HG02763 (cell line): ENCODE data around the gene TENM3.

Experiments used
- ATAC-seq: cut with Tn5 transposase; IDR thresholded peaks from one replicate; pipeline ENCODE4 v1.9.1; 2021; ENCODE audit warnings: mild to moderate bottlenecking, moderate library complexity; ENCODE audit not compliant: unreplicated experiment

TENM3 gene

DNA sequence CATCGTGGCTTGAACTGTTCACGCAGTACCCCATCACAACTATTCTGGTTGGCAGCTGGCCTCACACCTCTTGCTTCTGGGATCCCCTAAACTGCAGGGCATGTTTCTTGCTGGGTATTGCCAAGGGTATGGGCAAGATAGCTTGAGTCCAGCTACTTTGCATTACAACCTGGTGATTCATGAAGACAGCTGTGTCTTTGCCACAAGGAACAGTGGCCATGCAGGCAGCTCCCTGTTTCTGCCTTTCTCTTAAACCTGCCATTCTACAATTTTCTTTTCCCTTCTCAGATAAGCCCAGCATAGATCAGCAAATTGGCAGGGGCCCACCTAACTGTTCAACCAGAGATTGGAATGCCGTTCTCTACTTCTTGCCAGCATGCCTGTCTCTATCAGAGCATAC is 42.8 kb downstream of the TENM3 start:
- ATAC-seq = no peak

DNA sequence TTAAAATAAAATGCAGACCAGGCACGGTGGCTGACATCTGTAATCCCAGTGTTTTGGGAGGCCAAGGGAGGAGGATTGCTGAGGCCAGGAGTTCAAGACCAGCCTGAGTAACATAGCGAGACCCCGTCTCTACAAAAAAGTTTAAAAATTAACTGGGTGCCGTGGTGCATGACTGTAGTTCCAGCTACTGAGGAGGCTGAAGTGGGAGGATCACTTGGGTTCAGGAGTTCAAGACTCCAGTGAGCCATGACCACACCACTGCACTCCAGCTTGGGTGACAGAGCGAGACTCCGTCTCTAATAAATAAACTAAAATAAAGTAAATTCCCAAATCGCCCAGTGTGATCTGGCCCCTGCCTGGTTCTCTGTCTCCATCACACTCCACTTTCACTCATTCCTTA is 43.7 kb downstream of the TENM3 start:
- ATAC-seq = no peak

DNA sequence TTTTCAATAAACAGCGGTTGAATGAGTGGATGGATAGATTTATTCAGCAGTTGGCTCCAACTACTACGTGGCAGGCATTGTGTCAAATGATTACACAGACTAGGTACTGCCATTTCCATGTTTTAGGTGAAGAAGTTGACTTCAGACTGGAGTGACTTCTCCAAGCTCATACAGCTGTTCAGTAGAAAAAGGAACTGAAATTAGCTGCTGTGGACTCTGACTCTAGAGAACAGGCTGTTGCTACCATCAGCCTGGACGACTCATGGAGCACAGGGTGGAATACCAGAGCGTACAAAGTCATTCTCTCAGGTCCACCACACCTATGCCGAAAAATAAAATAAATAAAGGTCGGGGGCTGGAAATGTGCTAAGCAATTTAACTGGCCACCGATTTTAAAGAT is 45.3 kb downstream of the TENM3 start:
- no peak for ATAC-seq

DNA sequence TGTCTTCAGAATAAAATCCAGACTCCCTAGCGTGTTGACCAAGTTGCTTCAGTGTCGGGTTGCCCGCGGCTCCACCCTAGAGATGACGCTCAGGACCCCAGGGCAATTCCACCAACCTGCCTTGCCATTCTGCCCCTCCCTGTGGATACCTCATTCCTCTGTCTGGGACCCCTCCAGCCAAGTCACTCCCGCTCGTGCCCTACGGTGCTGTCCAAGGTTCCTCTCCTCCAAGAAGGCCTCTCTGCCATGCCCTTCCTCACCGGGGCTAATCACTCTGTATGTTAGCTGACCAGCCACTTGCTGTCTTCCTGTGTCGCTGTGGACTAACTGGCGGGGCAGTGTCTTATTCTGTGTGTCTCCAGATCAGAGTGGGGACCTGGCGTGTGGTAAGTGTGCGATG is 46.6 kb downstream of the TENM3 start:
- no peak for ATAC-seq

DNA sequence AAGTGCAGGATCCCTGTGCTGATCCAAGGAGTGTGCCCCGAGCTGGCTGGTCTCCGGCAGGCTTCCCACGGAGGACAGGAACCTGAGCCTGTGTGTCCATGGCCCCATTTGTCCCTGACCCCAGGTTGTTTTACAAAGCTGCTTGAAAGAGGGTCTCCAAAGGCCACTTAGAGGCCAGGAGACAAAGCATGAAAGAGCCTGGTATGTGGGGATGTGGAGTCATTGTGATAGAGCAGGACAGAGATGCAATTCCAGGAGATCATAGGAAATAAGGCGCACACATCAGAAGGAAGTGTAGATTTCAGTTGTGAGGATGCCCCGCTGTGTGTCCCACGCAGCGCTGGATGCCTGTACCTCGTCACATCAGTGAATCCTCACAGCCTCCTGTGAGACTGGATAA is 48.0 kb downstream of the TENM3 start:
- no peak for ATAC-seq

DNA sequence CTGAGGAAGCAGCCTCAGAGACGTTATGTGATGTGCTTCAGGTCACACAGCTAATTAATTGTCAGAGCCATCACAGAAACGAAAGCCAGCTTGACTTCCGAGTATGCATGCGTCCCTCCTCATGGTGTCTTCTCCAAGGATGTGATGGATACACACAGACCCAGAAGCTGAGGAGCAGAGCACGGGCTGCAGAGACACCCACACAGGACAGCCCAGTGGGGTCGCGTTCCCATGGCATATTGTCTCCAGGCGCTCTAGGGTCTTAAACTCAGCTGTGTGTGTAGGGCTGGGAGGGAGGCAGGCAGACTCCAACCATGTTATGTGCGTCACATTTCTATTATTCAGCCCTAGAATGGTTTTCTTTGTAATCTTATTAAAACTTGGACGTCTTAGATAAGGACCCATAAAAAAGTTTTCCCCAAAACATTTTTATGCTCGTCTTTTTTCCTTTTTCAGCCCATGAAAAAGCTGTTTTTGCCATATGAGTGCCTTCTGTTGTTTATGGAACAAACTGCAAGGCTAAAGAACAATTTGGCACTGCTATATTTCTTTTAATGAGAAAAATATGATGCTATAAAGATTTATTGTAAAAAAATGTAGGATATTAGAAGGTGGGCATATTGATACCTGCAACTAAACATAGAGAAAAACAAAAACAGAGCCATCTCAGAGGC is 48.5 kb downstream of the TENM3 start:
- no peak for ATAC-seq

DNA sequence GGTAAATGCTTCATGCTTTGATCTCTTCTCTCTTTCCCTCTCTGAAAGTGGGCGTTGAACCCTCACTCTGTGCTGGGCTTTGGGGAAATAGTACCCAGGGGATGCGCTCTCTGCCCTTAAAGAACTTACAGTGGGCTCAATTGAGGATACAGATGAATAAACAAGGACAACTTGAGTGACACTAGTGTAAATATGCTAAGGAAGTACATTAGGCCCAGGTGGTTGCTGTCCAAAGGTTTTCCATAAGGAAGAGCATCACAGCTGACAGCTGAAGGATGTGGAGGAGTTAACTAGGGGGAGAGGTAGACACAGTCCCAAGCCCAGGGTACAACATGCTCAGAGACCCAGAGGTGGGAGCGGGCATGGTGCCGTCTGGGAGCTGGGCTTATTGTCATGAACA is 49.4 kb downstream of the TENM3 start:
- no peak for ATAC-seq

DNA sequence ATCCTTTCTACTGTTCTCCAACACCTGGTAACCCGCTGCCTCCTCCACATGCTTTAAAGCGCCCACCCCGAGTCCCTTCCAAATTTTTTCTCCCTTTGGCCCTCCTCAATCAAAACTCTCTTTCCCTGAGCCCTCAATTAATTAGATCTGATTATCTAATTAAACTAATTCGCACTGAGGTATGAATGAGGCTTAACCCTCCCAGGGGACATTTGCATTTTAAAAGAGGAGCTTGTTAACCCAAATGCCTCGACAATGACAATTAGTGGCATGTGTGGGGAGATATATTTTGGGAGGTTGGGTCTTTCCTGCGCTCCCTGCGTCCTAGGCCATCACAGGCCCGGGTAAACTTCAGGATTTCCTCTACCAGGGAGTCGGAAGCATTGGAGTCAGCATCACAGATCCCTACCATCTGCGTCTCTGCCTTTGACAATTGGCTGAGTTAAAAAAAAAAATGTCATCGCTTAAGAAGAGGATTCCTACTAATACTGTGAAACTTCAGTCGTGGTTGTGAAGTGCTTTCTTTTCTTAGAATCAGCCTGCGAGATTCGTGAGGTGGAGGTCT is 50.6 kb downstream of the TENM3 start:
- no peak for ATAC-seq

DNA sequence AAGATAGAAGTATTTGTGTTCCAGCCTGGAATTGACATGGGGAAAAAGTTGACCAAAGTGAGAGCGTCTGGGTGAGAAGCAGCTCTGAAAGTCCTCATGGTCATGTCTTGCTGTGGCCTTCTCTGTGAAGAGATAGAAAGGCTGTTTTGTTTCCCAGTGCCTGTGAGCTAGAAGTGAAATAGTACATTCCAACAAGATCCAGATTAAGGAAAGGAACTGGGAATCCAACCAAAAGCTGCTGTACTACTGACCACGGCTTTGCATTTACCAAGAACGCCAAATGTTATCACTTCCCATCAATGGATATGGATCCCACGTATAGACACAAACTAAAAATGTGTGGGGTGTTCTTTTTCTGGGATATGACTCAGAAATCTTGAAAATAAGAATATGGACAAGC is 51.2 kb downstream of the TENM3 start:
- ATAC-seq = no peak

DNA sequence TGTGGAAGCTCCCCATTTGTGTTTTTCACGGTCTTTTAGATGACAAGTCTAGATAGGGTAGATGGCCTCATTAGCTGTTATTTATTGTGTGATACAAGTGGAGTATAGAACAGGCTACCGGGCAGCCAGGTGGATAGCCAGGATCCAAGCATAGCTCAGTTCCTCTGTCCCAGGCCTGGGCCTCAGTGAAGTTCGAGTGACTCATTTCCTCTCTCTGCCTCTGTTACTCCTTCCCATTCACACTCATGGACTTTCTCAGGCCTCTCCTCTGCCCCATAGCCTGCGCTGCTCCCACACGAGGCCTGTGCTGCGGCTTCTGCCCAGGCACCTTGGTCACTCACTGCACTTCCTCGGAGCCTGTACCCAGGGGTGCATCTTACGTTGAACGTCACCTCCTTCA is 54.5 kb downstream of the TENM3 start:
- ATAC-seq = no peak

DNA sequence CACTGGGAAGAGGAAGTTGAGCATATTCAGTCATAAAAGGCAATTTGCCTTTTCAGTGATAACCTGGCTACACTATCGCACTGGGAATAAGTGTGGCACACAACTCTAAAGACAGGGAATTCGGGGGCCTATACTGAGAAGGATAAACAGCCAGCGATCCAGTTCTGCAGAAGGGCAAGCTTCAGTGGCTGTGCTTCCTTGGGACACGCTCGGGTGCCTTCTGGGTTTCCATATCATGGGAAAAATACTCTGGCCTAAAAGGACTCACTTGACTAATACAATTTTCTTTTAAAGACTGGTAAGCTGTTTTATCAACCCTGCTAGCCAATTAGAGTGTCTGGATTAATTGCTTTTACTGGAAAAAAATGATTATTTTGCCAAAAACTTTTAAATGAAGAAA is 58.5 kb downstream of the TENM3 start:
- ATAC-seq = no peak

DNA sequence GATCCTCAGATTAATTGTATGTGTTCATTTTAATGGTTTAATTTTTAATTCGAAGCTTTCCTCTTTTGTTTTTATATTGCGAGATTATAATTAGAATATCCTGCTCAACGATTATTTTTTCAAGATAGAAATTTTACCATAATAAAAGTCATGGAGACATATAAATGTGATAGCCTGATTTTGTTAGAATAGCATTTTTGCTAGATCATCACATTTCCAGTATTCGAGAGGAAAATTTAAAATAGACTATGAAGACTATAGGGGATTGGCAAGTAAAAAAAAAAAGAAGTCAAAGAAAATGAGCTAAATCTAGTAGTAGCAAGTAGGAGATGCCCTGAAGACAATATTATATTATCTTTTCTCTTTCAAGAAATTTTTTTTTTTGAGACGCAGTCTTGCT is 60.6 kb downstream of the TENM3 start:
- no peak for ATAC-seq

DNA sequence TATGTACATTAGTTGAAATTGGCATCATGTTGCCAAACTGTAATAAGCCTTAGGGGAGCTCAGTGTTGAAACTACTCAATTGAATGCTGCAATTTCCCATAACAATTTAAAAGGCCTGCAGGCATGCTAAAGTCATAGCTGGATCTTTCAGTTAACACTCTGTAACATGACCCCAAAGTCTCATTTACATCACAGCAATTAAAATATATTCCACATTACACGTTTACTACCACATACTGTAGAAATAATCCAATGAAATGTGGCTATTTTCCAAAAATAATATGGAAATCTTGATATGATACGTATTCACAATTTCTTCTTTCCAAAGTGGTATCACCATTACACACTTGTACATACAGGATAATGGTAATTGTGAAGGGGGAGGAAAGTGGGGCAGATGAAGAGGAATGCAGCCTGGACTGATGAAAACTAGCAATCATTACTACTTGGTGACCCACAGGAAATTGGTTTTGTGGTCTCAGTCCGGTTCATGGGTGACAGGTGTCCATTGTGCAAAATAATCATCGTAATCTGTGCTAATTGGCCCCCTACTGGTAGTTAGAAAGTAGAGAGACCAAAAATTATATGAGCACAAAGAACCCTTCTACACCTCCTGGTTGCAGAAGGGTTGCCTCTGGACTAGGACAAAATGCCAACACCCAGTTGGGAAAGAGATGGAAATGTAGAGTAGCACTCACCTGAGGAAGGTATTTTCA is 63.7 kb downstream of the TENM3 start:
- ATAC-seq = no peak

DNA sequence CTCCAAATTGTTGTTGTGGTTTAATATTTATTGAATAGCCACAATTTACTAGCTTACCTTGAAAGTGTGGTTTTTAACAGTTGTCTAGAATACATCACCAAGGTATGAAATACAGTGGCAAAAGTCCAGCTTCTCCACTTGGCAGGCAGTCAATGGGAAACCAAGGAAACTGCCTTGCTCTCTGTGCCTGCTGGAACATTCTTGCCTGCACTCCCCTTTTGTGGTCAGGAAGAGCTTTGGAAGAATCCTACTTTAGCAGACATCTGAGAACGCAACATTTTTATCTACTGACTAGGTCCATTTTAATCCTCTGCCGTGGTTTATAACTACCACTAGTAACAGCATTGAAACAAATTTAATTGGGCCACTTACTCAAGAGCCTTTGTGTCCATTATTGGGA is 64.5 kb downstream of the TENM3 start:
- ATAC-seq = no peak

DNA sequence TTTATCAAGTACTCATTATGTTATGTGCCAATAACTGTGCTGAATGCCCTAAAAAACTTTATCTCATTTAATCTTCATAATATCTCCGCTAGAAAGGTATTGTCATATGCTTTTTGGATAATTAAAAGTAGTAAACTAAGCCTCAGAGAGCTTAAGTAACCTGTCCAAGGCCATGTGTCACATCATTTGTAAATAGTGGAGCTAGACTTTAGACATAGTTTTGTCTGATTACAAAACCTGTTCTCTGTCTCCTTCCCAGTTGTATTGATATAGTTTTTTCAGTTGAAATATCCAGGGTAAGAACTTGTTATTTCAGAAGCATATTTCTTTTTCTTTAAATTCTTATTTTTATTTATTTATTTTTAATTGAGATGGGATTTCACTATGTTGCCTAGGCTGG is 66.7 kb downstream of the TENM3 start:
- ATAC-seq = no peak

DNA sequence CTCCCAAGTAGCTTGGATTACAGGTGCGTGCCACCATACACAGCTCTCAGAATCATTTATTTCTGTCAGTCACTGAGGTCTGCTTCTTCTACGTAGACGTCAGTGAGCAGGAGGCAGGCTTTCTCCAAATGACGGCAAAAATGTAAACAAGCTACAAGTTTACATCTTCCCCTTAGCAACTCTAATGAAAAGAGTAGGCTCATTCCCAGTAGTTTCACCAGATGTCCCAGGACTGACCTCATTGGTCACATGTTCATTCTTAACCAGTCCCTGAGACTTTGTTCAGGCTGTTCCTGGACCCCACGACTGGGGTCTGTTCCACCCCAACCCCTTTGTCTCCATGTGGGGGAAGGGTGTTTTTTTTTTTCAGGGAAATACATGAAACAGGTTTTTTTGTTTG is 67.1 kb downstream of the TENM3 start:
- ATAC-seq = no peak

DNA sequence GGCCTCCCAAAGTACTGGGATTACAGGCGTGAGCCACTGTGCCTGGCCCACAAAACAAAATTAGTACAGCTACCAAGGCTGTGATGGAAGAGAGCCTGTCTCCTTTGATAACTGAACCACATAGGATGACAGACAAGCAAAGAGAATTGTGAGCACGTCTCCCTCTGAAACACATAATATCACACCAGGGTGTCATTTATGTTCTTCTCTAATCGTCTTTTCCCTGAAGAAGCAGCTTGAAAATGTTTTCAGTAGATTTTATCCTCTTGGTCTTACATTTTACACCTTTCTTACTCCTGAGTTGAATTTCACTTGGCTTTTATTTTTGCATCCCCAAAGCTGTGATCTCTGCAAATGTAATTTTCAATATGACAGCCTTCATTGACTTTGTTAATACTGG is 67.8 kb downstream of the TENM3 start:
- ATAC-seq = no peak

DNA sequence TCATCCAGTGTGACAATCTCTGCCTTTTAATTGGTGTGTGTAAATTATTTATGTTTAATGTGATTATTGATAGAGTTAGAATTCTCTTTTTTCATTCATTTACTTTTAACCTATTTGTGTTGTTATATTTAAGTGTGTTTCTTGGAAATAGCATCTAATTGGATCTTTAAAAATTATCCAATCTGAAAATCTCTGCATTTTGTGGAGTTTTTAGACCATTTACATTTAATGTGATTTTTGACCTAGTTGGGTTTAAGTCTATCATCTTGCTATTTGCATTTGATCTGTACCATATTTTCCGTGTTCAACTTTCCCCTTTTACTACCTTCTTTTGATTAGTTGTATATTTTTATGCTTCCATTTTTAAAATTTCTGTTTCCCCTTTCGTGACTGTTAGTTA is 71.3 kb downstream of the TENM3 start:
- no peak for ATAC-seq

DNA sequence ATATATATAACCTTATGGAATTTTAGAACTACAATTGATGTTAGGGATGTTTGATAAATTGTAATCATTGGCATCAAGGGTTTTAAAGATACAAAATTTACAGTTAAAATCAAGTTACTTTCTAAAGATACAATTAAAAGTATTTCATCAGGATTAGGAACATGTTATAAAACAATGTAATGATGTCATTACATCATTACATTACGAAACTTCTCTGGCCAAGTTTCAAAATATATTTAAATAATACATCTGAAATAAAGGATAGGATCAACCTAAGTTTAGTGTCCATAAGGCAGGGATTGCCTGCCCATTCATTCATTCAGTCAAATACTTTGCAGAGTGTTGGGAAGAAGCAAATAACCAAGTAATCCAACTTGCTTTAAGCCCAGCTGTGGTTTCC is 75.1 kb downstream of the TENM3 start:
- no peak for ATAC-seq

DNA sequence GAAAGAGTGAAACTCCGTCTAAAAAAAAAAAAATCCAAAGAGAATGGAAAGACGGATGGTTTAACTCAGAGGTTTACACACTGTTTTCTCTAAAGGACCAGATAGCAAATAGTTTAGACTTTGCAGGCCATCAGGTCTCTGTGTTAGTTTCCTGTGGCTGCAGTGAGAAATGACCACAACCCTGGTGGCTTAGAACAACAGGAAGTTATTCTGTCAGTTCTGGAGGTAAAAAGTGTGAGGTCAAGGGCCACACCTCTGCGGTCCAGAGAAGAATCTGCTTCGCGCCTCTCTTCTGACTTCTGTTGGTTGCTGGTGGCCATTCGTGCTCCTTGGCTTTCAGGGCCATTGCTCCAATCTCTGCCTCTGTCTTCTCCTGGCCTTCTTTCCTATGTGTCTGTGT is 76.9 kb downstream of the TENM3 start:
- ATAC-seq = no peak

DNA sequence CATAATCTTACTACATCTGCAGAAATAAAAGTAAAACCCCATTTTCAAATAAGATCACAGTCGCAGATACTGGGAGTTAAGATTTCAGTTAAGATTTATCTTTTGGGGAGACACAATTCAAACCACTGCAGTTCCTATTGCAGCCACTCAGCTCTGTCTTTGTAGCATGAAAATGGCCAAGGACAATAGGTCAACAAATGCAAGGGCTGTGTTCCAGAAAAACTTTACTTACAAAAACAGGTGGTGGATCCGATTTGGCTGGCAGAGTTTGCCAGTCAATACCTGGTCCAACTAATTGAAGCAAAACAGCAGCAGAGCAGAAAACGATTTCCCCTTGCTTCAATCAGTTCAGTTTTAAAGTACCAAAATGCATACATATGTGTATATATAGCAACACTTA is 77.4 kb downstream of the TENM3 start:
- no peak for ATAC-seq

DNA sequence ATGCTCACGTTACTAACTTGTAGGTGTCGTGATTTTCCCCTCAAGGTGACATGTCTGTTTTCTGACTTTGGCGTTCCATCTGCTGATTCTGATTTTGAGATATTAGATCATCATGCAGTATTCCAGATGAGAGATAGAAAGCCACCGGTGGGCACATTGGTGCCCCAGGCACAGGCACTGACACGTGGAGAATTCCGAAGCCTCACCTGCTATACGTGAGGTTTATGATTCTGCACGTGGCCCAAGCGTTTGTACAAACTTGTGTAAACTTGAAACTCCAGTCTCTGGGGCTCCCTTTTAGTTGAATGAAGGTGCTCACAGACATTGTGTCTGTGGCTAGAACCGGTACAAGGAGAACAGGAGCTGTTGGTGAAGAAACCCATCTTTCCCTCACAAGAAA is 81.1 kb downstream of the TENM3 start:
- ATAC-seq = no peak

DNA sequence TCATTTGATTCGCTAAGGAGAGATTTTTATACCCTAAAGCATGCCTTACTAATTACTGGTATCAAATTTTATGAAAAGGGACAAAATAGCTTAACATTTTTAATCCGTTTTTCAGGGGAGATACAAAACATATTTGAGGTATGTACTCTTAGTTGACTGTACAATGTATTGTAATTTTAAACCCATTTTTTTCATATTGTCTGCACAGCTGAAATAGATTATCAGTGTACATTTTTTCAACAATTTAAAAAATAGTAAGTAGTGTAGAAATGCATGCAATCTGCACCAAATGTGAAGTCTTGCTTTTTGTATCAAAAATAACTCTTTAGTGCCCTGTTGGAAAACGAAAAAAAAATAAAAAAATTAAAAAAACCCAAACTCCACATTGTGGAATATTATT is 82.2 kb downstream of the TENM3 start:
- ATAC-seq = no peak
